OCI-LY1 (cell line): ENCODE data around the gene GTF3C5.

ENCODE experiments used
- H2AFZ ChIP-seq: fragments of 200-600 bp; sonication (generic), shearing (Covaris generic); 2 replicates; pipeline ENCODE4 v1.6.0; 2014; ENCODE audit warnings: antibody characterized with exemption, mild to moderate bottlenecking, low read length
- H3F3A ChIP-seq: fragments of 200-600 bp; sonication (generic), shearing (Covaris generic); 2 replicates; pipeline ENCODE4 v1.6.0; 2014; ENCODE audit warnings: mild to moderate bottlenecking, antibody characterized with exemption, low read length, moderate library complexity; ENCODE audit not compliant: insufficient read depth
- H3K27ac ChIP-seq: fragments of 200-600 bp; sonication (generic); 2 replicates; pipeline ENCODE4 v1.5.1; 2014; ENCODE audit warnings: low read length, mixed run types, mild to moderate bottlenecking, low read depth; ENCODE audit not compliant: poor library complexity, severe bottlenecking
- H3K27me3 ChIP-seq: fragments of 200-600 bp; sonication (generic); 2 replicates; pipeline ENCODE4 v1.6.0; 2014; ENCODE audit warnings: antibody characterized with exemption, mild to moderate bottlenecking, low read length, moderate library complexity; ENCODE audit not compliant: insufficient read depth
- H3K36me3 ChIP-seq: fragments of 200-600 bp; sonication (generic); 2 replicates; pipeline ENCODE4 v1.6.1; 2014; ENCODE audit warnings: mild to moderate bottlenecking, antibody characterized with exemption, low read length, moderate library complexity, mixed read lengths; ENCODE audit not compliant: insufficient read depth
- H3K4me1 ChIP-seq: fragments of 200-600 bp; sonication (generic); 2 replicates; pipeline ENCODE4 v1.5.1; 2014; ENCODE audit warnings: mild to moderate bottlenecking, low read length, moderate library complexity; ENCODE audit not compliant: insufficient read depth, severe bottlenecking
- H3K4me2 ChIP-seq: fragments of 200-600 bp; sonication (generic), shearing (Covaris generic); 2 replicates; pipeline ENCODE4 v1.6.1; 2014; ENCODE audit warnings: low read length
- H3K4me3 ChIP-seq: fragments of 200-600 bp; sonication (generic); 2 replicates; pipeline ENCODE4 v1.5.1; 2014; ENCODE audit warnings: low read length, low read depth, mild to moderate bottlenecking, mixed read lengths; ENCODE audit not compliant: poor library complexity, severe bottlenecking
- H3K79me2 ChIP-seq: fragments of 200-600 bp; shearing (Covaris generic); 2 replicates; pipeline ENCODE4 v1.6.1; 2016; ENCODE audit warnings: mixed run types, low read length, mixed read lengths; ENCODE audit not compliant: insufficient read depth
- H3K9ac ChIP-seq: fragments of 200-600 bp; sonication (generic), shearing (Covaris generic); 2 replicates; pipeline ENCODE4 v1.6.1; 2014; ENCODE audit warnings: mild to moderate bottlenecking, low read length, mixed read lengths
- H3K9me2 ChIP-seq: fragments of 200-600 bp; sonication (generic), shearing (Covaris generic); 2 replicates; pipeline ENCODE4 v1.6.1; 2014; ENCODE audit warnings: low read depth, mild to moderate bottlenecking, low read length, mixed read lengths
- H3K9me3 ChIP-seq: fragments of 200-600 bp; shearing (Covaris generic); 2 replicates; pipeline ENCODE4 v1.6.1; 2014; ENCODE audit warnings: low read length, mixed read lengths
- H4K20me1 ChIP-seq: fragments of 200-600 bp; sonication (generic), shearing (Covaris generic); 2 replicates; pipeline ENCODE4 v1.6.0; 2016; ENCODE audit warnings: mild to moderate bottlenecking, low read length; ENCODE audit not compliant: insufficient read depth
- EZH2 ChIP-seq: fragments of 200-600 bp; sonication (generic), shearing (Covaris generic); IDR thresholded peaks from 2 replicates; pipeline ENCODE4 v1.8.0; 2017; ENCODE audit warnings: borderline replicate concordance, mixed run types, mild to moderate bottlenecking, antibody characterized with exemption, low read length, moderate library complexity, mixed read lengths
- TF ChIP-seq, protein P1 (sequence below): fragments of 200-600 bp; sonication (generic), shearing (Covaris generic); IDR thresholded peaks from 2 replicates; pipeline ENCODE4 v1.5.1; 2017; ENCODE audit warnings: mild to moderate bottlenecking, antibody characterized with exemption, low read length, moderate library complexity, mixed read lengths

GTF3C5 gene

DNA sequence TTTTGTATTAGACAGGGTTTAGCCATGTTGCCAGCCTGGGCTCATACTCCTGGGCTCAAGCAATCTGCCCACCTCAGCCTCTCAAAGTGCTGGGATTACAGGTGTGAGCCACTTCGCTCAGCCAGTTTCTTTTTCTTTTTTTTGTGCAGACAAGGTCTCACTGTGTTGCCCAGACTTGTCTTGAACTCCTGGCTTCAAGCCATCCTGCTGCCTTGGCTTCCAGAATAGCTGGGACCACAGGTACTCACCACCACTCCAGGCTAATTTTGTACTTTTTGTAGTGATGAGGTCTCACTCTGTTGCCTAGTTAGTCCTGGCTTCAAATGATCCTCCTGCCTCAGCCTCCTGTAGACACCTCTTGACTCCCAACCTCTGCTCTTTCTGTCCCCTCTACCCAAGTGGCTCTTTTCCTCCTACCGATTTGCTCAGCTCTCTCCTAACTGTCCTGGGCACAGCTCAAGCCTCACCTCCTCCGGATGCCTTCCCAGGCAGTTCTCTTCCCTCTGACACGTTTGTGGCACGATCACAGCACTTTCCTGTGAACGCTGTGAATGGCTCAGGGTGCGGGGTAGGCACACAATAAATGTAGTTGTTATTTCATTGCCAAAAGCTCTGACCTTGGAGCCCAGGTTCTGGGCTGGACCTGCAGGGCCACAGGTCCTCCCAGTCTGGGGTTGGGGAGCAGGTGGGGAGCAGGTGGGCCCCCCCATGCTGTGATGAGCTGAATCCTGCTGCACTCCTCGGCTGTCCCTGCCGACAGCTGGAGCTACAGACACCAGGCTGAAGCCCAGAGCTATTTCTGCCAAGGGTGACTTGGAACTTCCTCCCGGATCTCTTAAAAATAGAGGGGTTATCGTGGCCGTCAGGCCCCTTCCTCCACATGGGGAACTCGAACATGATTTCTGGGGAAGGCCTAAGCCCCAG lies 28.4 kb upstream of the GTF3C5 start:
- H3K36me3 ChIP-seq, result no peaks in the 10 kb centered on the region
- no peaks in the 10 kb centered on the region for H4K20me1 ChIP-seq
- no peak overlapping the region for H3K9ac ChIP-seq
- H2AFZ ChIP-seq, result no peak overlapping the region
- H3K4me3 ChIP-seq, result no peak overlapping the region
- TF ChIP-seq, protein P1, sequence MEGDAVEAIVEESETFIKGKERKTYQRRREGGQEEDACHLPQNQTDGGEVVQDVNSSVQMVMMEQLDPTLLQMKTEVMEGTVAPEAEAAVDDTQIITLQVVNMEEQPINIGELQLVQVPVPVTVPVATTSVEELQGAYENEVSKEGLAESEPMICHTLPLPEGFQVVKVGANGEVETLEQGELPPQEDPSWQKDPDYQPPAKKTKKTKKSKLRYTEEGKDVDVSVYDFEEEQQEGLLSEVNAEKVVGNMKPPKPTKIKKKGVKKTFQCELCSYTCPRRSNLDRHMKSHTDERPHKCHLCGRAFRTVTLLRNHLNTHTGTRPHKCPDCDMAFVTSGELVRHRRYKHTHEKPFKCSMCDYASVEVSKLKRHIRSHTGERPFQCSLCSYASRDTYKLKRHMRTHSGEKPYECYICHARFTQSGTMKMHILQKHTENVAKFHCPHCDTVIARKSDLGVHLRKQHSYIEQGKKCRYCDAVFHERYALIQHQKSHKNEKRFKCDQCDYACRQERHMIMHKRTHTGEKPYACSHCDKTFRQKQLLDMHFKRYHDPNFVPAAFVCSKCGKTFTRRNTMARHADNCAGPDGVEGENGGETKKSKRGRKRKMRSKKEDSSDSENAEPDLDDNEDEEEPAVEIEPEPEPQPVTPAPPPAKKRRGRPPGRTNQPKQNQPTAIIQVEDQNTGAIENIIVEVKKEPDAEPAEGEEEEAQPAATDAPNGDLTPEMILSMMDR, result no peak
- no peak for TF ChIP-seq EZH2
- H3K79me2 ChIP-seq, result no peaks in the 10 kb centered on the region
- no peaks in the 10 kb centered on the region for H3K4me1 ChIP-seq
- H3K9me2 ChIP-seq, result no peaks in the 10 kb centered on the region
- no peak overlapping the region for H3K27ac ChIP-seq
- no peak overlapping the region for H3K4me2 ChIP-seq
- no peaks in the 10 kb centered on the region for H3K9me3 ChIP-seq
- H3K27me3 ChIP-seq, result peaks cover 6% of the 10 kb centered on the region; the same call in 1 of the 2 replicates
- no peaks in the 10 kb centered on the region for H3F3A ChIP-seq

DNA sequence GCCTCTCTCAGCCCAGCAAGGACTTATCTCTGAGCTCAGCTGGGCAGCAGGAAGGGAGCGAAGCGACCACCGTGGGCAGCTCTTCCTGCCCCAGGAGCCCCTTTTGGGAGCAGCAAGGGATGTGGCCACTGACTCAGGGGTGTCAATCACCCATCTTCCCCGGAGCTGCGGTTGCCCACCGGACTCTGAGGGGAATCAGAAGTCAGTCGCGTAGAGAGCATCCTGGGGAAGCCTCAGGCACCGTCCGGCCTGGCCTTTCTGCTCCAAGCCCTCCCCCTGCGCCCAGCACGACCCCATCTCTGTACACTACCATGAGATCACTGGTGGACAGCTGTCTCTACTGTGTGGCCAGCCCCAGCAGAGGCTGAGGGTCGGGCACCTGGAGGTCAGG lies 27.7 kb upstream of the GTF3C5 start:
- Histone ChIP-seq H4K20me1 (no peaks in the 10 kb centered on the region), H3K27me3 (peaks cover 6% of the 10 kb centered on the region; the same call in 1 of the 2 replicates), H3K9ac (no peak overlapping the region), H3K4me2 (no peak overlapping the region), H3K4me1 (no peaks in the 10 kb centered on the region), H3F3A (no peaks in the 10 kb centered on the region), H2AFZ (no peak overlapping the region), H3K36me3 (no peaks in the 10 kb centered on the region), H3K27ac (no peak overlapping the region), H3K4me3 (no peak overlapping the region), H3K9me3 (no peaks in the 10 kb centered on the region), H3K9me2 (no peaks in the 10 kb centered on the region), H3K79me2 (no peaks in the 10 kb centered on the region)
- TF ChIP-seq, protein P1, result no peak
- no peak for TF ChIP-seq EZH2

DNA sequence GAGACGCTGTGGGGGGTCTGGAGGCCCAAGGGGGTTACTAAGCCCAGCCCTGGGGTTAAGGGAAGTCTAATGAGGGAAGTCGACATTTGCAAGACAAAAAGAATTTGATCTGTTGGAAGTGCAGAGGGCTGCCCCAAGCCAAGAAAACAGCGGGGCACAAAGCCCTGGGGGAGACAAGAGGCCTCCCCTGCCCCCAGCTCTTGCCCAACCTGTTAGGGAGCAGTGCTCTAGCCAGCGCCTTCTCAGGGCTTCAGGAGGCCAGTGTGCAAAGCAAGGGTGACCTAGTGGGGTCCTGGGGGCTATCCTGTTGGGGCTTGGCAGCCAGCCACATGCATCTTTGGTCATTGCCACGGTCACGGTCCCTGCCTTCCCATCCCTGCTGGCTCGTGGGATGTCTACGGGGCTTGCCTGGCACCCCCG lies 27.1 kb upstream of the GTF3C5 start:
- Histone ChIP-seq H3K4me1 (no peaks in the 10 kb centered on the region), H3K9ac (no peak overlapping the region), H3K36me3 (no peaks in the 10 kb centered on the region), H3K4me2 (no peak overlapping the region), H2AFZ (no peak overlapping the region), H3F3A (no peaks in the 10 kb centered on the region), H3K9me2 (no peaks in the 10 kb centered on the region), H3K27ac (no peak overlapping the region), H3K4me3 (no peak overlapping the region), H3K9me3 (no peaks in the 10 kb centered on the region), H4K20me1 (no peaks in the 10 kb centered on the region), H3K79me2 (no peaks in the 10 kb centered on the region), H3K27me3 (peaks cover 6% of the 10 kb centered on the region; the same call in 1 of the 2 replicates)
- no peak for TF ChIP-seq EZH2
